ENCODE results near the gene ORC2. TPM values are rescaled to one million over a fixed set of nuclear protein-coding genes. Genes with fewer than 3 reads are reported as not detected.

The ORC2 gene
- total RNA-seq: 10.1 and 14.9 TPM in 2 replicates

DNA sequence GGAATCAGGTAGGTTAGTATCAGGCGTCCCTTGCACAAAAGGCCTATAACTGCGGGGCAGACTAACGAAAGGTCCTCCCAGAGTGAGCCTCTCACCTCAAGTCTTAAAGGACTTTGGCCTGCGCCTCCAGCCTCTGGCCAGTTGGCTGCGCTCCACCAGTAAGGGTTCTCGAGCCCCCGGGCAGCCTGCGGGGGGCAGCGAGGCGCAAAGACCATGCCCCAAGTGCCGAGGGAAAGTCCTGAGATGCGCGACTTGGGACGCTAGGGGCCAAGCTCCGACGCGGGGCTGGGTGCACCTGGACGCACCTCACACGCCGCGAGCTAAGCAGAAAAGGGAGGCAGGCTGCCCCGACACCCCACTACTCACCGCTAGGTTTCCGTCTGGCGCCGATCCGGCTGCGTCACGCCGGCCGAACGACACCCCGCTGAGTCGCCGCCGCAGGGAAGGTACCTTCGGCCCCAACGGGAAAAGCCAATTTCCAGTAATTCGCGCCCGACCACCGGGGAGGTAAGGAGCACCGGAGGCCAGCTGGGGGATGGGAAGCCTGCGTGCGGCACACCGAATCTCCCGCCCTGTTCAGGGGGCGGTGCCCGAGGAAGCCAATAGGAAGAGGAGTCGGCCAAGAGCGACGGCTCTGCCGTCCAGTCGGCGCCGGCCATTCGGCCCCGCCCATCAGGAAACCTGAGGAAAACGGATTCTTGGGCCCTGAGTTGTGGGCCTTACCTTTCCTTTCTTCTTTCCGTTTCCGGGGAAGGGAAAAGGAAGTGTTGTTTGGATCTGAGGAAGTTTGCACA is at the start of gene ORC2:
TSS of gene ORC2 (minus strand) at position 537 of the 794 bp plus-strand sequence. CDS start 5,537 bp downstream, outside the sequence.

DNA sequence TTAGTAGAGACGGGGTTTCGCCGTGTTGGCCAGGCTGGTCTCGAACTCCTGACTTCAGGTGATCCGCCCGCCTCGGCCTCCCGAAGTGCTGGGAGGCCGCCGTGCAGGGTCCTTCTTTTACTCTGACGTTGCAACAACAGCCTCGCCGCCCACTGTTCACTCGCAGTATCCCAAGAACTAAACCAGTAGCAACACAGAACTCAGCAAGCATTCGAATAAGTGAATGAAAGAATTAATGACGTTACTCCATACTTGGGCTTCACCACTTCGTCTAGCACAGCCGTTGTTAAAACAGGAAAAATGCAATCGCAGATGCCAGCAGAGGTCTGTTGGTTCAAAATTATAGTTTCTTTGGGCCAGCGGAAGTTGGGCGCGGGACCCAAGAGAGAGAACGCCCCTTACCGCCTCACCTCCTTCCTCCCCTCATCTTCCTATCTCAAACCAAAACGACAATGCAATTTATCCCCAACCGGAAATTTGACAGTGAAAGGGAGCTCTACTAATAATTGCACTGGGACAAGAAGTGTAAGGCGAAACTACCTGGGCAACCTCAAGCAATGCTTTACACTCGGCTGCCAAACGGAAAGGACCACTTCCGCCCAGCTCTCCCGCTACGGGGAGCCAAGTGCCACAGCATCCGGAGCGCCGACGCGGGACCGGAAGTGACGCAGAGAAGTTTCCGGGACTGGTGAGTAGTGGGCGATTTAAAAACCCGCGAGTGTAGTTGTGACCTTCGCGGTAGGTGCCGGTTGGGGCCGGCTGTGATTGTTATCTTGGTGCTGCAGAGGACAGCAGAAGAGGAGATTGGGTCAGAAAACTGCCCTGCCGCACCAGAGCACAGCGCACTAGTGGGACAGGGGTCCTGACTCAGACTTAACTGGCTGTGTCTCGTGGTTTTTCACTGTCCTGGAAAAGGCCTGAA is 74.5 kb downstream of the ORC2 start, which contains the start of the genes NIF3L1 and PPIL3:
TSS of gene NIF3L1 (plus strand) at position 668 of the 922 bp plus-strand sequence. CDS start 2,573 bp downstream, outside the sequence.
TSS of gene PPIL3 (minus strand) at position 374 of the 922 bp plus-strand sequence. CDS start 1,462 bp downstream, outside the sequence.

DNA sequence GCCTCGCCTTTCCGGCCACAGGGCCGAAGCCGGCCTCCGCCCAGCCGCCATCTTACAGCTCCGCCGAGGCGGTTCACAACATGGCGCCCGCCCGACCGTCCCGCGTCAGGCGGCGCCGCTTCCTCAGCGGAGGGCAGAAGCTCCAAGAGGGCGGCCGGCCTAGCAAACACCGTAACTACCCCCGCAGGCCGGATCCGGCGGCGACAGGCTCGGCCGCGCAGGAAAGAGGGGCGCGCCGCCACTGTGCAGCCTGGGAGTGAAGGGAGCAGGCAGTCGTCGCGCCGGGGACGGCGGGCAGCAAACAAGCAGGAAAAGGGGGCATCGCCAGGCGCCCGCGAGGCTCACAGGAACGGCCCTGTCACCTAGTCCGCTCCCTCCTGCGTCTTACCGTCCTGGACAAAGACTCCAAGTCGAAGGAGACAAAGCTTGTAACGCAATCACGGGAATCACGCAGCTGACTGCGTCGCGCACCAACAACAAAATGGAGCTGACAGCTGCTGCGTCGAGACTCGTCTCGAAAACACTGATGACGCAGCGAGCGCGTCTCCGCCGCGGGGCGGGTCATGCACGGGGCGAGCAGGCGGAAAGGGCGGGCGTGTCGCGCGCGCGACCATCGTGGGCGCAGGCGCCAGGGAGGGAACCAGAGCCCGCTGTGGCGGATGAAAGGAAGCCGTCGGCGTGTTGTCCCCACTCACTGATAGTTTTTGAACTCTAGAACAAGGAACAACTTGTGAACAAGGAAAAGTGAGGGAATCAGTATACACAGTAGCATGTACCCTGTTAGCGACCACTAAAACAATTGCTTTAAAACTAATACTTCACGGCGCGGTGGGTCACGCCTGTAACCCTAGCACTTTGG is 99.1 kb downstream of the ORC2 start, which contains the start of gene CLK1:
TSS of gene CLK1 (minus strand) at position 483 of the 859 bp plus-strand sequence. CDS start 2,796 bp downstream, outside the sequence.

Other genes with a start within 250 kb of the ORC2 start
- gene BZW1, start 151.8 kb downstream of the ORC2 start, total RNA-seq: 460 and 594 TPM in 2 replicates
- 21.6 and 45.6 TPM in 2 replicates for gene CLK1, start 99.0 kb downstream of the ORC2 start, total RNA-seq
- 43.8 and 57.2 TPM in 2 replicates for gene PPIL3, start 74.6 kb downstream of the ORC2 start, total RNA-seq
- 28.0 and 36.0 TPM in 2 replicates for gene NIF3L1, start 74.3 kb downstream of the ORC2 start, total RNA-seq
- 2.3 TPM in 2 replicates for gene HYCC2, start 108.0 kb upstream of the ORC2 start, total RNA-seq
- gene NDUFB3, start 108.3 kb upstream of the ORC2 start, total RNA-seq: 64.9 and 80.1 TPM in 2 replicates
- 44.1 and 59.7 TPM in 2 replicates for gene CFLAR, start 152.5 kb upstream of the ORC2 start, total RNA-seq
- gene CASP10, start 219.5 kb upstream of the ORC2 start, total RNA-seq: 2.9 and 4.1 TPM in 2 replicates

Data from myometrial cell (primary cell).